OCI-LY7 (cell line): ENCODE measurements around the gene KATNBL1. TPM values are rescaled to one million over a fixed set of nuclear protein-coding genes. Genes with fewer than 3 reads are reported as not detected.

ENCODE experiments used
- BruUV-seq: library from RNA; stranded (reverse); fragments of 400-500 nt; replicated peaks from 2 replicates; lab custom pipeline; 2021; lab: Mats Ljungman, UMichigan
- CTCF ChIA-PET: fragments of 300-600 bp; sonication (Branson Sonifier 250); formaldehyde crosslinking; loops from one replicate; lab custom pipeline; 2022; ENCODE audit warnings: antibody characterized with exemption; ENCODE audit not compliant: unreplicated experiment; lab: Charles Lee
- POLR2A ChIA-PET: fragments of 300-600 bp; sonication (Branson Sonifier 250); formaldehyde crosslinking; loops from one replicate; lab custom pipeline; 2022; ENCODE audit warnings: antibody characterized with exemption; lab: Charles Lee
- DNase-seq: peaks from one replicate; pipeline ENCODE4 v3.0.0-alpha.2; 2015; ENCODE audit warnings: low spot score
- H2AFZ ChIP-seq: fragments of 200-600 bp; sonication (generic), shearing (Covaris generic); 2 replicates; pipeline ENCODE4 v1.6.1; 2014; ENCODE audit warnings: mild to moderate bottlenecking, antibody characterized with exemption, low read length, moderate library complexity
- H3K27ac ChIP-seq: fragments of 200-600 bp; sonication (generic); 2 replicates; pipeline ENCODE4 v1.5.1; 2014; ENCODE audit warnings: mixed run types, low read depth, mild to moderate bottlenecking, moderate library complexity, low read length, inconsistent platforms; ENCODE audit not compliant: poor library complexity, severe bottlenecking
- H3K36me3 ChIP-seq: fragments of 200-600 bp; sonication (generic); 2 replicates; pipeline ENCODE4 v1.6.1; 2014; ENCODE audit warnings: mild to moderate bottlenecking, antibody characterized with exemption, low read length, moderate library complexity, mixed read lengths; ENCODE audit not compliant: insufficient read depth
- H3K4me1 ChIP-seq: fragments of 200-600 bp; sonication (generic); 2 replicates; pipeline ENCODE4 v1.5.1; 2014; ENCODE audit warnings: mild to moderate bottlenecking, low read length; ENCODE audit not compliant: insufficient read depth, poor library complexity, severe bottlenecking
- H3K4me2 ChIP-seq: fragments of 200-600 bp; sonication (generic); 2 replicates; pipeline ENCODE4 v1.6.1; 2014; ENCODE audit warnings: mild to moderate bottlenecking, low read length
- H3K4me3 ChIP-seq: fragments of 200-600 bp; sonication (generic); 2 replicates; pipeline ENCODE4 v1.5.1; 2014; ENCODE audit warnings: mild to moderate bottlenecking, low read depth, low read length; ENCODE audit not compliant: poor library complexity, severe bottlenecking
- H3K79me2 ChIP-seq: fragments of 200-600 bp; sonication (generic); 2 replicates; pipeline ENCODE4 v1.6.1; 2016; ENCODE audit warnings: low read depth, mild to moderate bottlenecking, low read length, moderate library complexity, mixed read lengths; ENCODE audit not compliant: insufficient read depth
- H3K9me2 ChIP-seq: fragments of 200-600 bp; sonication (generic); 2 replicates; pipeline ENCODE4 v1.6.1; 2016; ENCODE audit warnings: mild to moderate bottlenecking, low read length, mixed read lengths; ENCODE audit not compliant: insufficient read depth
- H3K9me3 ChIP-seq: fragments of 200-600 bp; sonication (generic); 2 replicates; pipeline ENCODE4 v1.6.1; 2014; ENCODE audit warnings: mild to moderate bottlenecking, mixed run types, low read length, mixed read lengths
- H4K20me1 ChIP-seq: fragments of 200-600 bp; sonication (generic); 2 replicates; pipeline ENCODE4 v1.6.1; 2014; ENCODE audit warnings: mild to moderate bottlenecking, antibody characterized with exemption, low read length, moderate library complexity, mixed read lengths; ENCODE audit not compliant: insufficient read depth
- CTCF ChIP-seq: fragments of 200-600 bp; sonication (generic); conservative IDR thresholded peaks from 2 replicates; pipeline ENCODE4 v1.5.1; 2014; ENCODE audit warnings: mild to moderate bottlenecking, antibody characterized with exemption, low read length, moderate library complexity, mixed read lengths
- EZH2phosphoT487 ChIP-seq: fragments of 200-600 bp; sonication (generic); IDR thresholded peaks from 2 replicates; pipeline ENCODE4 v1.6.1; 2018; ENCODE audit warnings: low read depth, borderline replicate concordance, mild to moderate bottlenecking, mixed run types, antibody characterized with exemption, low read length, moderate library complexity, mixed read lengths
- intact Hi-C: fragments of 100-400 bp; cut with micrococcal nuclease; formaldehyde crosslinking; loops from one replicate; pipeline ENCODE4 v1.10.0; 2022; ENCODE audit not compliant: unreplicated experiment
- total RNA-seq, 2 experiments: library from RNA; depleted of rRNA in 1 of 2; stranded (reverse); fragments of >200 nt in 1 of 2; shearing (Covaris generic) in 1 of 2; gene quantifications; 2 replicates each; pipeline ENCODE4 v1.2.3, GENCODE V29; 2014 to 2022

KATNBL1 gene
- total RNA-seq, 2 experiments from 2014 or later = 44.8 to 64.6 TPM

- DNase-seq = no peak
- intact Hi-C loops = no loop called here
- Histone ChIP-seq H3K4me1 (no peaks in the 10 kb centered on the region), H3K79me2 (no peaks in the 10 kb centered on the region), H3K9me2 (no peaks in the 10 kb centered on the region), H4K20me1 (no peaks in the 10 kb centered on the region), H3K27ac (no peak overlapping the region), H3K9me3 (peaks cover 27% of the 10 kb centered on the region), H3K4me3 (no peak overlapping the region), H2AFZ (no peak overlapping the region), H3K36me3 (peaks cover 85% of the 10 kb centered on the region), H3K4me2 (no peak overlapping the region)
- ChIA-PET POLR2A (interaction anchor here (0.8 to 1.2 kb wide), 2 partner anchors 12 to 18 kb away, joined by 3 to 4 read pairs; no protein-coding TSS in a partner anchor), CTCF (no interaction called here)
- no TSS peak for BruUV-seq
- TF ChIP-seq CTCF (no peak), EZH2phosphoT487 (no peak)
Observed at GRCh38 chr15:34155859-34156258, 54.0 kb downstream of the KATNBL1 start.

GRCh38 chr15:34154725-34155204 is 55.1 kb downstream of the KATNBL1 start:
- CTCF ChIA-PET = no interaction called here

More at GRCh38 chr15:34154725-34155204, 55.1 kb downstream of the KATNBL1 start:
- no TSS peak for BruUV-seq
- POLR2A ChIA-PET = interaction anchor here (0.6 kb wide), 2 partner anchors 30 to 350 kb away, joined by 3 read pairs; no protein-coding TSS in a partner anchor
- no peaks in the 10 kb centered on the region for H3K4me1 ChIP-seq
- no peak overlapping the region for H3K27ac ChIP-seq
- peaks cover 82% of the 10 kb centered on the region for H3K36me3 ChIP-seq
- H3K4me3 ChIP-seq = no peak overlapping the region
- peaks cover 25% of the 10 kb centered on the region for H3K9me3 ChIP-seq
- H3K9me2 ChIP-seq = no peaks in the 10 kb centered on the region
- no peak overlapping the region for H3K4me2 ChIP-seq
- H4K20me1 ChIP-seq = no peaks in the 10 kb centered on the region
- TF ChIP-seq EZH2phosphoT487 = no peak
- TF ChIP-seq CTCF = no peak
- H2AFZ ChIP-seq = no peak overlapping the region
- intact Hi-C loops = no loop called here
- DNase-seq = peak; percentile 7
- no peaks in the 10 kb centered on the region for H3K79me2 ChIP-seq
